IPS-NIHi7 (cell line): ENCODE results near the gene DNMT1.
"Not testable (repeated sequence)": the region's sequence is repeated elsewhere in the genome, so short reads cannot be mapped to it uniquely, and the experiment has no call there.

Experiments
- DNase-seq: peaks from one replicate; pipeline ENCODE4 v3.0.0; 2012; ENCODE audit warnings: mixed read lengths; ENCODE audit errors: extremely low spot score

Gene DNMT1

GRCh38 chr19:10194500-10195198 is at the start of gene DNMT1:
Gene DNMT1 (minus strand): TSS chr19:10194953. CDS start chr19:10194899, 54 bp downstream.
- DNase-seq = peak; percentile 100

GRCh38 chr19:10243606-10244005 is 48.9 kb upstream of the DNMT1 start:
- no peak for DNase-seq

GRCh38 chr19:10241826-10242449 is 47.2 kb upstream of the DNMT1 start:
- DNase-seq = not testable (repeated sequence)

- DNase-seq = no peak
These were observed 43.5 kb upstream of the DNMT1 start for GRCh38 chr19:10238172-10238783.

- DNase-seq = no peak
These were observed 42.9 kb upstream of the DNMT1 start for GRCh38 chr19:10237702-10238101.

- not testable (repeated sequence) for DNase-seq
These were observed 40.7 kb upstream of the DNMT1 start for GRCh38 chr19:10235409-10235808.

- no peak for DNase-seq
These were observed 40.2 kb upstream of the DNMT1 start for GRCh38 chr19:10235003-10235402.

- no peak for DNase-seq
These were observed 39.2 kb upstream of the DNMT1 start for GRCh38 chr19:10233946-10234345.

GRCh38 chr19:10231612-10232228 is 37.0 kb upstream of the DNMT1 start:
- DNase-seq = no peak

- peak; percentile 90 for DNase-seq
These were observed 36.3 kb upstream of the DNMT1 start, which contains the start of gene S1PR2 for GRCh38 chr19:10230861-10231611. Gene S1PR2 (minus strand): TSS chr19:10231331. CDS start chr19:10224905, 6,426 bp downstream.

GRCh38 chr19:10230173-10230860 is 35.6 kb upstream of the DNMT1 start:
- no peak for DNase-seq

GRCh38 chr19:10228920-10229319 is 34.2 kb upstream of the DNMT1 start:
- DNase-seq = peak; percentile 77

GRCh38 chr19:10228393-10228792 is 33.6 kb upstream of the DNMT1 start:
- no peak for DNase-seq

- no peak for DNase-seq
These were observed 32.5 kb upstream of the DNMT1 start for GRCh38 chr19:10227026-10227971.

- DNase-seq = no peak
These were observed 31.7 kb upstream of the DNMT1 start for GRCh38 chr19:10226376-10227025.

- no peak for DNase-seq
These were observed 31.2 kb upstream of the DNMT1 start for GRCh38 chr19:10226021-10226375.

- DNase-seq = no peak
These were observed 29.6 kb upstream of the DNMT1 start for GRCh38 chr19:10224337-10224736.

GRCh38 chr19:10223488-10224213 is 28.9 kb upstream of the DNMT1 start:
- DNase-seq = no peak
